GM19239 (cell line): Measurements from ENCODE around the gene CYP2S1.

Experiments used
- DNase-seq: peaks from one replicate; pipeline ENCODE4 v3.0.0; 2011; ENCODE audit warnings: low spot score; ENCODE audit not compliant: insufficient read length
- FAIRE-seq: peaks from 2 replicates; lab custom pipeline; 2011; peaks lifted over from hg19 to GRCh38; lab: Jason Lieb, UNC

The CYP2S1 gene

DNA sequence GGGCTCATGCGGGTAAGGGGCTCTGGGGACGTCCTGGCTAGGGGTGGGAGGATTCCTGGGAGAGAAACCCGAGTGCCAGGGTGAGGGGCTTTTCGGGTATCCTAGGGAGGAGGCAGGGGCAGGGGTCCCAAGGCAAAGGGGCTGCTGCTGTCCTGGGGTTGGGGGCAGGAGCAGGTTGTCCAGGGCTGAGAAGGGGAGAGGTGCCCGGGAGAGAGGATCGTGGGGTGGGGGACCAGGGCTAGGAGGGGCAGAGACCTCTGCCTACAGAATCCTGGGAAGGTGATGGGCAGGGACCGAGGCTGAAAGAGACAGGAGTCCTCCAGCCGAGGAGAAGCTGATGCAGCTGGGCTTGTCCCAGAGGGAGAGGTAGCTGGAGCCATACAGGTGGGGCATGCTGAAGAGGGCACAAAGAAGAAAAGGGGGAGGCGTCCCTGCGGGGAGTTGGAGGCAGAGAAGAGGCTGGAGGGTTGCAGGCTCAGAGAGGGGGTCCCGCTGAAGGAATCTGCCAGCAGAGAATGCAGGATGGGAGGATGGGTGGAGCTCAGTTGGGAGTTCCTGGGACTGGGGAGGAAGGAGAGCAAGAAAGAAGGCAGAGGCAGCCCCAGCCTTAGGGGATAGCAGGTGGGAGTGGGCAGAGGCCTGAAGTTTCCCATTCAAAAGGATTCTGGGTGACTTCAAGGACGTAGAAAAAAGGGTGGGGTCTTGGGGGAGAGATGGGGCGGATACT is 574 bp downstream of the CYP2S1 start:
- DNase-seq, result no peak
- no peak for FAIRE-seq

GRCh38 chr19:41194157-41194552 is 1.1 kb downstream of the CYP2S1 start:
- no peak for FAIRE-seq
- DNase-seq, result no peak

DNA sequence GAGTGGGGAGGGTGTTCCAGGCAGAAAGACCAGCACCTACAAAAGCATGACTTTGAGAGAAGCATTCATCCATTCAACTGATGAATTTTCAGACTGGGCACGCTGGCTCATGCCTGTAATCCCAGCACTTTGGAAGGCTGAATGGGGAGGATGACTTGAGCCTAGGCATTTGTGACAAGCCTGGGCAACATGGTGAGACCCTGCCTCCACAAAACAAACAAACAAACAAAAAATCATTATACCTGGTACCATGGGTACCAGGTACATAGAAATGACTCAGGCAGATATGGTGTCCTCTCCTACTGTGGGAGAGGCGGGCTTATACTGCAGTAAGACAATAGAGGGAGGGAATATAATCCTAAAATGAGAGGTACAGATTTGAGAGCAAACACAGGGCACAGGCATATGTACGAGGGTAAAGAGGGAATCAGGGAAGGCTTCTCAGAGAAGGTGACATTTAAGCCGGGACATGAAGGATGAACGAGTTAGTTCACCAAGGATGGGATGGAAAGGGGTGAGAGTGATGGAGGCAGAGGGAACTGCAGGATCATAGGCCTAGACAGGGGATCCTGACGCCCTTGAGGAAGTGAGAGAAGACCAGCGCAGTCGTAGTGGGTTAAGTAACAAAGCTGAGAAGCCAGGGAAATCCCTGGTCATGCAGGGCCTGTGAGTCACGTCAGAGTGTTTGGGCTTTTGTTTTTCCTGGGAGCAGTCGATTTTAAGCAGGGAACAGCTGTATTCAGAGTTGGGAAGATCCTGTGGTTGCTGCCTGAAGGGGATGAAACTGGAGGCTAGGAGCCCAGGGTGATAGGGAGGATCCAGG is 2.9 kb downstream of the CYP2S1 start:
- no peak for DNase-seq

GRCh38 chr19:41198559-41198958 is 5.5 kb downstream of the CYP2S1 start:
- FAIRE-seq, result no peak

More for the DNA sequence above, 2.9 kb downstream of the CYP2S1 start:
- FAIRE-seq, result no peak

GRCh38 chr19:41203371-41203770 is 10.4 kb downstream of the CYP2S1 start:
- DNase-seq, result no peak
- FAIRE-seq, result no peak

More at GRCh38 chr19:41198559-41198958, 5.5 kb downstream of the CYP2S1 start:
- DNase-seq, result no peak

DNA sequence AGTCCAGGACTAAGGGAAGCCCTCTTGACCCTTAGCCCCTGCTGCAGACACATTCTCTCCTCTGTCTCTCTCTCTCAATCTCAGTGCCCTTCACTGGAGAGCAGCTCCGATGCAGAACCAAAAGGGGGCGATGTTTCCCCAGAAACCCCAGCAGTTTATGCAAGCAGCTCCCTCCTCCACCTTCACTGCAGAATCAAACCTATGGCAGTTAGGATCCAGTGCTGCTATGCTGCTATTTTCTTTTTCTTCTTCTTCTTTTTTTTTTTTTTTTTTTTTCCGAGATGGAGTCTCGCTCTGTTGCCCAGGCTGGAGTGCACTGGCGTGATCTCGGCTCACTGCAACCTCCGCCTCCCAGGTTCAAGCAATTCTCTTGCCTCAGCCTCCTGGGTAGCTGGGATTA is 11.3 kb downstream of the CYP2S1 start:
- FAIRE-seq (peak; percentile 93), DNase-seq (peak; percentile 68)

DNA sequence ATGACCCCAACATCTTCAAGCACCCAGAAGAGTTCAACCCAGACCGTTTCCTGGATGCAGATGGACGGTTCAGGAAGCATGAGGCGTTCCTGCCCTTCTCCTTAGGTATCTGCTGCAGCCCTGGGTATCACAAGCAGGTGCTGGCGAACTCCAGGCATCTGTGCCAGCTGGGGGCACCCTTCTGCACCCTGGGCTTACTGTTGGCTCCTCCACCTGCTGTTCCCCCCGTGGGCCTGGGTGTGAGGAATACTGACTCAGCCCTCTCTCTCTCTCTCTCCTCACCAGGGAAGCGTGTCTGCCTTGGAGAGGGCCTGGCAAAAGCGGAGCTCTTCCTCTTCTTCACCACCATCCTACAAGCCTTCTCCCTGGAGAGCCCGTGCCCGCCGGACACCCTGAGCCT is 13.0 kb downstream of the CYP2S1 start:
- no peak for FAIRE-seq
- DNase-seq, result no peak

- FAIRE-seq, result no peak
These were observed 13.4 kb downstream of the CYP2S1 start for GRCh38 chr19:41206456-41206855.

DNA sequence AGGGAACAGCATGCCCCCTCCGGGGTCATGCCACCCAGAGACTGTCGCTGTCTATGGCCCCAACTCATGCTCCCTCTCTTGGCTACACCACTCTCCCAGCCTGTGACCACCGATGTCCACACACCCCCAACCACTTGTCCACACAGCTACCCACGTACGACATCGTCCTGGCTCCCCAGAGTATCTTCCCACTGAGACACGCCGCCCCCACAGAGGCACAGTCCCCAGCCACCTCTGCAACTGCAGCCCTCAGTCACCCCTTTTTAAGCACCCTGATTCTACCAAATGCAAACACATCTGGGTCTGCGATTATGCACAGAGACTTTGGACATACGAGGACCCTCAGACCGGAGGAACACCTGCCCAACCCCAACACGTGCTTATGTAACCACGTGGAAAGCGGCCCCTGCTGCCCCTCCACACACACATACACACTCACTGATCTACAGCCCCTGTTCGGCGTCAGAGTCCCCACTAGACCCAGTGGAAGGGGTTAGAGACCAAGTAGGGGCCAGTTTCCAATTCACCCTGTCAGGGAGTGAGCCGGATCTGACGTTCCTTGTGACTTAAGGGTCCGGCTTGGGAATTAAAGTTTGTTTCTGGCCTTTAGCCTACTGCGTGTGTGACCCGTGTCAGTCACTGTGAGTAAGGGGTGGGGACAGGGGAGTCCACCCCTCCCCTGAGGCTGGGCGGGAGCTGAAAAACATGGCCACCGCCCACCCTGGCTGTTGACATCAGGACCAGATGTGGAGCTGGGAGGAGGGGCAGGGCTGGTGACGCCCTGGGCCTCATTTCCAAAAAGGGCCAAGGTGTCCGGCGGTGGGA is 14.1 kb downstream of the CYP2S1 start:
- DNase-seq (no peak), FAIRE-seq (no peak)

More at GRCh38 chr19:41206456-41206855, 13.4 kb downstream of the CYP2S1 start:
- no peak for DNase-seq

GRCh38 chr19:41214161-41214560 is 21.1 kb downstream of the CYP2S1 start:
- FAIRE-seq (no peak), DNase-seq (no peak)

DNA sequence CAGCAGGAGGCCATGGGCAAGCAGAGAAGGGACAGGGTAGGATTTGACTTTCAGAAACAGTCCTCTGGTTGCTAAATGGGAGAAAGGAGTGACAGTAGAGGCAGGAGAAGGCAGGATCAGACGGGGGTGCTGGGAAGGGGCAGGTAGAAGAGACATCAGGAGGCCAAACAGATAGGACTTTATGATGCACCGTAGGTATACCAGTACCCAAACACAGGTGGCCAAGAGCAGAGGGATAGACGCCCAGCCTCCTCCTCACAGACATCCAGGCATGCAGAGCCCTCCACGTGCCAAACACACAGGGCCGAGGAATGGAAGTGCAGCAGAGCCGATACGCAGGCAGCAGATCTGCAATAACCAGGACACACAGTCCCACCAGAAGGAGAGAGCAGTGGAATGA is 24.7 kb downstream of the CYP2S1 start:
- no peak for DNase-seq
- FAIRE-seq, result no peak

- DNase-seq, result no peak
- FAIRE-seq, result no peak
These were observed 25.2 kb downstream of the CYP2S1 start for GRCh38 chr19:41218249-41218614.

GRCh38 chr19:41218615-41219507 is 25.8 kb downstream of the CYP2S1 start, which contains the start of gene AXL:
AXL (plus strand) TSS chr19:41219223; CDS start chr19:41219393, 170 bp downstream.
- DNase-seq (no peak), FAIRE-seq (no peak)

DNA sequence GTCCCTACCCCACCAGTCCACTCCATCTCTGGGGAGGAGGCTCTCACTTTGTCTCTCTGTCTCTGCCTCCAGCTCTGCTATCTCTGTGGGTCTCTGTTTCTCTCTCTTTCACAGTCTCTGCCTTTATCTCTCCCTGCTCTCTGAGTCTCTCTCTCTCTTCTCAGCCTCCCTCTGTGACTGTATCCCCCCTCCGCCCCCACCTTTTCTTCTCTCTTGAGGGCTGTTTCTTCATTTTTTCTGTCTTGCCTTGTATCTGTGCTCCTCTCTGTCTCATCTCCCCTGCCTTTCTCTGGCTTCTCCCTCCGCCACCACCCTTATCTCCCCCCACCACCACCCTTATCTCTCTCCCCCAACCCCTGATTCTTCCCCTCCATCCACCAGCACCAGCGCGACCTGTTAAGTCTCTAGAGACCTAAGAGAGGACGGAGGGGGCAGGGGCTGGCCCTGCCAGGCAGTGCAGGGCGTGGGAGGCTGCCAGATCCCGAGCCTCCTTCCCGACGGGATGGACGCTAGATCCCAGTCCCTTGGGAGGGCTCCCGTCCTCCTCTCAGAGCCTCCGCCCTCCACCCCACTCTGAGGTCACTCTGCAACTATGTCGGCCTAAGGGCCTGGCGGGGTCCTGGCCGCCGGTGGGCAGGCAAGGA is 27.0 kb downstream of the CYP2S1 start:
- DNase-seq, result no peak
- no peak for FAIRE-seq

DNA sequence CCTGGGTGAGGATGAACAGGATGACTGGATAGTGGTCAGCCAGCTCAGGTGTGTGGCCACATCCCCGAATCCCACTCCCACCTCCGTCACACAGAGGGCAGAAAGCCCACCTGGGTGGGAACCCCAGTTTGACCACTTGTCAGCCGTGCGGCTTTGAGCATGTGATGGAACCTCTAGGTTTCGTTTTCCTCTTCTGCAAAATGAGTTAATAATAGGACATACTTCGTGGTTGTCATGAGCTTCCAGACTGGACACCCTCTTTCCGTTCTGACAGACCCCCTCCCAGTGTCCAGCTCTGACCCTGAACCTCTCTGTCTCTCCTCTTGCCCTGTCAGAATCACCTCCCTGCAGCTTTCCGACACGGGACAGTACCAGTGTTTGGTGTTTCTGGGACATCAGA is 27.8 kb downstream of the CYP2S1 start:
- FAIRE-seq (no peak), DNase-seq (no peak)

- DNase-seq (no peak), FAIRE-seq (no peak)
These were observed 28.6 kb downstream of the CYP2S1 start for GRCh38 chr19:41221514-41222205.

GRCh38 chr19:41222240-41222639 is 29.2 kb downstream of the CYP2S1 start:
- DNase-seq, result no peak
- FAIRE-seq, result no peak

DNA sequence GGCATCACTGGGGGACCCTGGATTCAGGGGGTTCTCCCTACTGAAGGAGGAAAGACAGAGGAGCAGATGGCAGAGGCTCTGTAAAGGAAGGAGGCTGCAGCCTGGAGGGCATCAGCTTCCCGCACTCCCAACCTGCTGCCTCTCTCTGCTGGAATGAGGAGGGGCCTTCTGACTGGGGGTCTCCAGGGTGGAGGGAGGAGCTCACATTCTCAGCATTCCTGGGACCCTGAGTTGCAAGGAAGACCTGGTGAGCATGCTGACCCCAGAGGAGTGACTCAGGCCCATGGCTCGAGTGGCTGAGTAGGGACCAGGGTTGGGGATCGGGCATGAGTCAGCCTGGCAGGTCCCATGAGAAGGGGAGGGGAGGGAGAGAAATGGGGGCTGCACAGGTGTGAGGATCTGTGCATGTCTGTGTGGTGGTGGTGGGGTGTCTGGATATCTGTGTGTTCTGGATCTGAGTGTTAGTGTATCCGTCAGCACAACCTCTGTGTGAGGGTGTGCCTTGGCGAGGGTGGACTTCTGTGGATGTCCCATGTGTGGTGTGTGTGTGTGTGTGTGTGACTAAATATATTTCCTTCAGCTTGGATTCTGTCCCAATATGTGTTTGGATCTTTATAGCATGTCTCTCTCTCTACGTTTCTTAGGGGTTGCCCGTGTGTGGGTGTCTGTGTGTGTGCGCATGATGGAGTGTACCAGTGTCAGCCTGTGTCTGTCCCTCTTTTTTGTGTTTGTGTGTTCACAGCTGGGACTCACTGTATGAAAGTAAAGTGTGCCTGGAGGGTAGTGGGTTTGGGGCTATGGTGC is 30.6 kb downstream of the CYP2S1 start:
- DNase-seq, result no peak
- FAIRE-seq, result no peak
